IMR-90 (cell line): ENCODE data around the gene PCDH12. TPM values are rescaled to one million over a fixed set of nuclear protein-coding genes. Genes with fewer than 3 reads are reported as not detected.

Experiments used
- ATAC-seq: fragments of 200-7000 bp; cut with Tn5 transposase; 2 replicates; pipeline ENCODE4 v1.9.1; 2020; ENCODE audit warnings: low read depth, mild to moderate bottlenecking, moderate library complexity
- BruUV-seq: library from RNA; stranded (reverse); fragments of 400-500 nt; replicated peaks from 2 replicates; lab custom pipeline; 2021; lab: Mats Ljungman, UMichigan
- CTCF ChIA-PET: fragments of 300-600 bp; formaldehyde crosslinking; extraction: SDS; loops from one replicate; lab custom pipeline; 2021; ENCODE audit warnings: antibody characterized with exemption; lab: Yijun Ruan, JAX
- POLR2A ChIA-PET: fragments of 300-600 bp; sonication (Branson Sonifier 250); formaldehyde crosslinking; loops from one replicate; lab custom pipeline; 2022; ENCODE audit warnings: antibody characterized with exemption; ENCODE audit not compliant: unreplicated experiment; lab: Charles Lee
- DNase-seq: peaks from one replicate; pipeline ENCODE4 v3.0.0; 2013
- H2AFZ ChIP-seq: replicated peaks from 2 replicates; pipeline ENCODE3; 2013; ENCODE audit warnings: low read length, mild to moderate bottlenecking; ENCODE audit not compliant: poor library complexity
- H2AK5ac ChIP-seq: 2 replicates; pipeline ENCODE4 v1.6.1; 2013; ENCODE audit warnings: low read depth, low read length, inconsistent platforms
- H2AK9ac ChIP-seq: replicated peaks from 2 replicates; pipeline ENCODE3; 2013; ENCODE audit warnings: mild to moderate bottlenecking, low read depth, low read length, moderate library complexity; ENCODE audit not compliant: poor library complexity
- H2BK120ac ChIP-seq: 2 replicates; pipeline ENCODE4 v1.6.1; 2013; ENCODE audit warnings: low read depth, low read length, inconsistent platforms
- H2BK15ac ChIP-seq: 3 replicates; pipeline ENCODE4 v1.6.1; 2013; ENCODE audit warnings: low read depth, low read length, inconsistent platforms
- H2BK20ac ChIP-seq: 2 replicates; pipeline ENCODE4 v1.6.1; 2013; ENCODE audit warnings: low read depth, mild to moderate bottlenecking, inconsistent platforms, low read length, moderate library complexity
- H2BK5ac ChIP-seq: 2 replicates; pipeline ENCODE4 v1.6.1; 2013; ENCODE audit warnings: mild to moderate bottlenecking, low read depth, low read length, inconsistent platforms; ENCODE audit not compliant: poor library complexity, severe bottlenecking
- H3K14ac ChIP-seq: replicated peaks from 2 replicates; pipeline ENCODE4 v1.6.1; 2013; ENCODE audit warnings: low read depth, low read length, inconsistent platforms
- H3K18ac ChIP-seq: 2 replicates; pipeline ENCODE4 v1.6.1; 2013; ENCODE audit warnings: low read depth, low read length, control low read depth
- H3K23ac ChIP-seq: 2 replicates; pipeline ENCODE4 v1.6.1; 2013; ENCODE audit warnings: low read depth, low read length, inconsistent platforms
- H3K27ac ChIP-seq: 2 replicates; pipeline ENCODE4 v1.5.1; 2013; ENCODE audit warnings: mild to moderate bottlenecking, control low read depth, low read length; ENCODE audit not compliant: insufficient read depth
- H3K27me3 ChIP-seq: 2 replicates; pipeline ENCODE4 v1.6.1; 2013; ENCODE audit warnings: low read length; ENCODE audit not compliant: control insufficient read depth, insufficient read depth
- H3K36me3 ChIP-seq: 2 replicates; pipeline ENCODE4 v1.6.1; 2013; ENCODE audit warnings: low read length, mixed read lengths; ENCODE audit not compliant: control insufficient read depth, insufficient read depth
- H3K4ac ChIP-seq: 2 replicates; pipeline ENCODE4 v1.6.1; 2013; ENCODE audit warnings: low read depth, low read length, inconsistent platforms
- H3K4me1 ChIP-seq: 2 replicates; pipeline ENCODE4 v1.6.1; 2013; ENCODE audit warnings: low read length, mixed read lengths; ENCODE audit not compliant: control insufficient read depth, insufficient read depth
- H3K4me2 ChIP-seq: 2 replicates; pipeline ENCODE4 v1.6.1; 2013; ENCODE audit warnings: low read depth, mild to moderate bottlenecking, control low read depth, low read length, moderate library complexity
- H3K4me3 ChIP-seq: 2 replicates; pipeline ENCODE4 v1.5.1; 2013; ENCODE audit warnings: low read depth, mild to moderate bottlenecking, control low read depth, low read length, moderate library complexity; ENCODE audit not compliant: insufficient read depth
- H3K56ac ChIP-seq: 2 replicates; pipeline ENCODE4 v1.6.1; 2013; ENCODE audit warnings: low read length, inconsistent platforms; ENCODE audit not compliant: insufficient read depth; ENCODE audit errors: extremely low read depth
- H3K79me1 ChIP-seq, 2 experiments: 2 replicates each; pipeline ENCODE4 v1.6.1; 2013; ENCODE audit warnings: low read length in 2 of 2, inconsistent platforms in 1 of 2, low read depth in 1 of 2
- H3K9ac ChIP-seq: 2 replicates; pipeline ENCODE4 v1.6.1; 2013; ENCODE audit warnings: low read depth, low read length, control low read depth
- H3K9me1 ChIP-seq: 2 replicates; pipeline ENCODE4 v1.6.1; 2013; ENCODE audit warnings: low read length, inconsistent platforms; ENCODE audit not compliant: insufficient read depth
- H3K9me3 ChIP-seq: 2 replicates; pipeline ENCODE4 v1.6.1; 2013; ENCODE audit warnings: low read length; ENCODE audit not compliant: control insufficient read depth, insufficient read depth
- H4K20me1 ChIP-seq: 2 replicates; pipeline ENCODE4 v1.6.1; 2013; ENCODE audit warnings: low read length, inconsistent platforms; ENCODE audit not compliant: insufficient read depth
- H4K5ac ChIP-seq: 2 replicates; pipeline ENCODE4 v1.6.1; 2013; ENCODE audit warnings: mild to moderate bottlenecking, low read depth, low read length, control low read depth
- H4K8ac ChIP-seq, 2 experiments: 2 replicates each; pipeline ENCODE4 v1.6.1; 2013; ENCODE audit warnings: low read depth in 2 of 2, low read length in 2 of 2, control low read depth in 1 of 2, inconsistent platforms in 1 of 2
- H4K91ac ChIP-seq: 2 replicates; pipeline ENCODE4 v1.6.1; 2013; ENCODE audit warnings: low read depth, low read length, inconsistent platforms; ENCODE audit not compliant: insufficient read depth
- BHLHE40 ChIP-seq: fragments of 150-350 bp; IDR thresholded peaks from 2 replicates; pipeline ENCODE4 v1.6.1; 2016; ENCODE audit warnings: mild to moderate bottlenecking, low read depth, low read length
- CHD1 ChIP-seq: IDR thresholded peaks from 2 replicates; pipeline ENCODE4 v1.6.1; 2012; ENCODE audit warnings: low read depth, low read length, improper control_type of control experiment
- CTCF ChIP-seq: conservative IDR thresholded peaks from 2 replicates; pipeline ENCODE4 v1.5.1; 2012; ENCODE audit warnings: mild to moderate bottlenecking, low read depth, low read length, improper control_type of control experiment
- MAFK ChIP-seq: IDR thresholded peaks from 2 replicates; pipeline ENCODE4 v1.6.1; 2012; ENCODE audit warnings: low read depth, low read length, improper control_type of control experiment
- MAZ ChIP-seq: IDR thresholded peaks from 2 replicates; pipeline ENCODE4 v1.6.1; 2012; ENCODE audit warnings: low read depth, mild to moderate bottlenecking, low read length, improper control_type of control experiment, moderate library complexity, borderline replicate concordance
- POLR2A ChIP-seq: IDR thresholded peaks from 2 replicates; pipeline ENCODE4 v1.6.1; 2012; ENCODE audit warnings: mild to moderate bottlenecking, low read depth, low read length
- WGBS, 2 experiments: methylation state at CpG; one replicate each; pipeline versions ENCODE4 v1.1.5 to v1.1.7; 2013; ENCODE audit warnings: missing lambda C conversion rate in 2 of 2; ENCODE audit not compliant: insufficient read length in 1 of 2; ENCODE audit errors: extremely low coverage in 2 of 2; 5-methylcytosine and 5-hydroxymethylcytosine counted together
- dilution Hi-C: fragments of 300-500 bp; cut with HindIII; formaldehyde crosslinking; loops from one replicate; pipeline ENCODE4 v1.14.3; 2018; ENCODE audit warnings: low sequenced_read_pairs; ENCODE audit not compliant: unreplicated experiment
- in situ Hi-C: fragments of 300-500 bp; cut with MboI; formaldehyde crosslinking; loops from 3 replicates; pipeline ENCODE4 v1.14.3; 2019; ENCODE audit warnings: low sequenced_read_pairs, inconsistent platforms, mixed read lengths
- intact Hi-C: fragments of 100-400 bp; cut with micrococcal nuclease; formaldehyde crosslinking; loops from 2 replicates; pipeline ENCODE4 v1.10.0; 2022
- polyA plus RNA-seq, 3 experiments: library from polyadenylated mRNA; depleted of rRNA; stranded (reverse); fragments of >200 nt; gene quantifications; 2 replicates each; pipeline ENCODE4 v1.2.3, GENCODE V29; 2012; ENCODE audit warnings: low replicate concordance in 1 of 3
- total RNA-seq: library from RNA; depleted of rRNA; stranded (reverse); fragments of >200 nt; gene quantifications from 2 replicates; pipeline ENCODE4 v1.2.3, GENCODE V29; 2012
- TF ChIP-seq, protein P1 (sequence below): fragments of 150-350 bp; IDR thresholded peaks from 2 replicates; pipeline ENCODE4 v1.6.1; 2016; ENCODE audit warnings: low read depth, mild to moderate bottlenecking, low read length, moderate library complexity, borderline replicate concordance

Gene PCDH12
- total and polyA plus RNA-seq, 2 of the 4 experiments (the other 2 are of a cell fraction) = 0.02 to 0.18 TPM

- TF ChIP-seq CHD1 = no peak
- no peak for TF ChIP-seq POLR2A
These were observed 16.0 kb upstream of the PCDH12 start (continued) for GRCh38 chr5:141973871-141974595.

DNA sequence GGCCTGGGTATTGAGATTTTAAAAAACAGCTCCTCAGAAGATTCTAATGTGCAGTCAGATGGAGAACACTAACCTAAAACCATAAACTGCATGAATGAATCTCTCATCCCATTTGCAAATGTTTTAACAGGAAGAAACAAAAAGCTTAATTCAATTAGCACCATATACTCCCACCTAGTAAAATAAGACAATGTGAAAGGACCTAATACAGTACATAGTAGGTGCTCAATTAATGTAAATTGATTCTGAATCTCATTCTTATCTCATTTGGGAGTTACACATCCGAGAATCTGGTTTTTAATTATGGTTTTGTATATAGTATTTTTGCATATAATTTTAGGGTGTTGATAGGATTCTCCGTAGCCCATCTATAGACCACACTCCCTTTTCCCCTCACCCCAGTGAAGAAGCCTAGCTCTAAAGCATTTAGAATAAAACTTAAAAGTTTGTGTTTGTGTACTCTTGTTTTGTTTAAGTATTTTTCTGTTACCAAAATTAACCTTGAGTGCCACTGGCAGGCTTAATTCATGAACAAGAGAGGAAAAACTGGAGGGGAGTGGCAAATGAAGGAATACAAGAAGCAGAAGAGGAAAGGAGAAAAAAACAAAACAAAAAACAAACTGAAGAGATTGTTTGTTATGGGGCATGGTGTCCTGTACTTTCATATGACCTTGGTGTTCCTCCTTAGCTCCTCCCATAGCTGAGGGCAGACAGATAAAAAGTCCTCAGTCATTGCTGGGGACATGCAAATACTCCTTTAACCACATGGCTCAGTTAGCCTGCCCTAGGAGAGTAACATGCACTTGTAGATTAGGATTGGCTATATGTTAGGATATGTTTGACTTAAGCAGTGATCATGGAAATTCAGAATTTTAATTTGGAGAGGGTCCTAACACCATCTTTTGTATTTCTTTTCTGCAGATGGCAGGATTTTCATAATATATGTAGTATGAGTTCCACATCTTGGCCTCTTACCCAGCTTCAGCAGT, 12.1 kb upstream of the PCDH12 start:
- Histone ChIP-seq H3K56ac (peak overlapping the region; percentile 82; the same call in 1 of the 2 replicates), H3K9ac (peak overlapping the region; percentile 84), H2AK5ac (no peak overlapping the region), H3K79me1 (peaks cover 14 to 48% of the 10 kb centered on the region in 2 experiments; a peak in 3 of 4 replicates), H3K4me2 (peak overlapping the region; percentile 95), H3K4me1 (peaks cover 14% of the 10 kb centered on the region), H2BK5ac (peak overlapping the region; percentile 69), H2BK120ac (no peak overlapping the region), H3K4ac (peak overlapping the region; percentile 75; the same call in 1 of the 2 replicates), H4K91ac (peak overlapping the region; percentile 82; the same call in 1 of the 2 replicates), H3K9me3 (no peaks in the 10 kb centered on the region), H3K14ac (peak overlapping the region; percentile 88), H3K9me1 (peaks cover 6% of the 10 kb centered on the region), H3K27ac (peak overlapping the region; percentile 62), H2AFZ (no peak overlapping the region), H3K23ac (peak overlapping the region; percentile 81; the same call in 1 of the 2 replicates), H4K20me1 (peaks cover 15% of the 10 kb centered on the region; the same call in 1 of the 2 replicates), H2BK20ac (no peak overlapping the region), H2BK15ac (no peak overlapping the region; the same call in 2 of the 3 replicates), H3K18ac (no peak overlapping the region), H4K5ac (peak overlapping the region; percentile 54; the same call in 1 of the 2 replicates), H3K4me3 (peak overlapping the region; percentile 62), H3K27me3 (no peaks in the 10 kb centered on the region), H2AK9ac (peak overlapping the region; percentile 96), H4K8ac (peak overlapping the region; percentile 84 to 95; a peak in 2 of 4 replicates), H3K36me3 (peaks cover 5% of the 10 kb centered on the region; the same call in 1 of the 2 replicates)
- CTCF ChIA-PET = interaction anchor here (0.6 to 4.3 kb wide), 10 partner anchors 10 to 307 kb away, joined by 3 to 28 read pairs (median 4); no protein-coding TSS in a partner anchor
- TF ChIP-seq, protein P1, sequence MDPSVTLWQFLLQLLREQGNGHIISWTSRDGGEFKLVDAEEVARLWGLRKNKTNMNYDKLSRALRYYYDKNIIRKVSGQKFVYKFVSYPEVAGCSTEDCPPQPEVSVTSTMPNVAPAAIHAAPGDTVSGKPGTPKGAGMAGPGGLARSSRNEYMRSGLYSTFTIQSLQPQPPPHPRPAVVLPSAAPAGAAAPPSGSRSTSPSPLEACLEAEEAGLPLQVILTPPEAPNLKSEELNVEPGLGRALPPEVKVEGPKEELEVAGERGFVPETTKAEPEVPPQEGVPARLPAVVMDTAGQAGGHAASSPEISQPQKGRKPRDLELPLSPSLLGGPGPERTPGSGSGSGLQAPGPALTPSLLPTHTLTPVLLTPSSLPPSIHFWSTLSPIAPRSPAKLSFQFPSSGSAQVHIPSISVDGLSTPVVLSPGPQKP = no peak
- no peak for TF ChIP-seq MAZ
- TF ChIP-seq CTCF = no peak
- no peak for TF ChIP-seq BHLHE40
- TF ChIP-seq MAFK = no peak
- BruUV-seq = TSS peak; percentile 25
- ATAC-seq (no peak), DNase-seq (no peak)
- POLR2A ChIA-PET = no interaction called here
- WGBS, 2 experiments = no CpG with 5 or more reads among the region's 2 CpGs
- intact Hi-C loops = no loop called here
- in situ Hi-C loops = no loop called here
- dilution Hi-C loops = no loop called here
